GM18517 (cell line): Measurements from ENCODE around the gene LSP1.

ENCODE experiments used
- ATAC-seq: cut with Tn5 transposase; IDR thresholded peaks from one replicate; pipeline ENCODE4 v1.9.1; 2021; ENCODE audit warnings: mild to moderate bottlenecking, moderate library complexity; ENCODE audit not compliant: unreplicated experiment

Gene LSP1

DNA sequence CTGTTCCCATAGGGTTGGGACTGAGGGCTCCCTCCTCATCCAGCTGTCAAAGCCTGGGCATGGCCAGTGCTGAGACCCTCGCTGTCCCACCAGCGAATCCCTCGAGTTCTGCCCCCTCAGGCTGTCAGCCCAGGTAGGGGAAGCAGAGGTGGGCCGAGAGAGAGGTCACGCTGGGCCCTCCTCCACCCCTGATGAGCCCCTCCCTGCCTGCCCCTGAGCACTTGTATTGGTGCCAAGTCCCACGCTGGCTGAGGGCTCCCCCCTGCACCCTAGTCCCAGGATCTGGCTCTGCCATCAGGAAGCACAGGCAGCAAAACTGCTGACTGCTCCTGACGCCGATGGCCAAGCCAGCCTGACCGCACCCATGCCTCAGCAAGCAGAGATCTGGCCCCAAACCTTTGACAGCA lies 35.5 kb downstream of the LSP1 start:
- no peak for ATAC-seq

DNA sequence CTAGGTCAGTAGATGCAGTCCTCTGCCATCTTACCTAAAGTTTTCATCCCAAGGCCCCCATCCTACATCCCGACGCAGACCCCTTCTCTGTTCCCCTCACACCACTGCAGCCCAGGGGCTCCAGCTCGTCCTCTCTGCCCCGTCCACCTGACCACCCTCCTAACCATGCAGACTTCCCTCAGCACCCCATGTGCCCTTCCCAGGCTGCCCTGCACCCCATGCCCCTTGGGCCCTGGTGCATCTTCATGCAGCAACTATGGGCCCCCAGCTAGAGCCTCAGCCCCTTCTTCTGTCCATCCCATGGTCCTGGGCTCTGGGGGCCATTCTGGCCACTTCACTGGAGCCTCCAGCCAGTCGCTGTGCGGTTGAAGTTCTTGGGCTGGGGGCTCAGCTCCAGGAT lies 35.9 kb downstream of the LSP1 start:
- ATAC-seq: no peak

DNA sequence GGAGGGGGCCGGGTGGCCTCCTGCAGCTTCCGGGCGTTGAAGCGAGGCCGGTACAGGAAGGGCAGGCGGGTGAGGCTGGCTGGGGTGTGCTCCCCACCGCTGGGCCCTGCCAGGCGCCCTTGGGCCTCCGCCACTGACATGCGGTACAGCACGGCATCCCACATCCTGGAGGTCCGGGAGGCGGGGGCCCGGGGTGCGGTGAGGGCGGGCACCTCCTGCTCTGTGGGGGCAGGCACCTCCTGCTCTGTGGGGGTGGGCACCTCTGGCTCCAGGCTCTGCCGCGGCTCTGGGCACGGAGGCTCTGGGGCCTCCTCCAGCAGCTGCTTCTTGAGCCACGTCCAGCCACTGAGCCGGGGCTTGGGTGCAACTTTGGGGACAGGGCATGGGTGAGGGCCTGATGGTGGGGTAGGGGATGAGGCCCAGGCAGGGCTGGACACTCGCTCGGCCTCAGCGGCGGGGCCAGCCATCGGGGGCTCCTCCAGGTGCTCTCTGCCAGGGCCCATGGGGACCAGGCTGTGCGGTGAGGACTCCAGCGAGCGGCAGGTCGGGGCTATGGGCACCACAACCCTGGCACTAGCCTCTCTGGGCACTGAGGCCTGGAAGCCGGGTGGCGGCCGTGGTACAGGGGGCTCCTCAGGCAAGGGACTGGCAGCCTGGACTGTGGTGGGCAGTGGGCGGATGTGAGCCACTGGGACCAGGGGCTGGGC lies 36.5 kb downstream of the LSP1 start:
- ATAC-seq: no peak

DNA sequence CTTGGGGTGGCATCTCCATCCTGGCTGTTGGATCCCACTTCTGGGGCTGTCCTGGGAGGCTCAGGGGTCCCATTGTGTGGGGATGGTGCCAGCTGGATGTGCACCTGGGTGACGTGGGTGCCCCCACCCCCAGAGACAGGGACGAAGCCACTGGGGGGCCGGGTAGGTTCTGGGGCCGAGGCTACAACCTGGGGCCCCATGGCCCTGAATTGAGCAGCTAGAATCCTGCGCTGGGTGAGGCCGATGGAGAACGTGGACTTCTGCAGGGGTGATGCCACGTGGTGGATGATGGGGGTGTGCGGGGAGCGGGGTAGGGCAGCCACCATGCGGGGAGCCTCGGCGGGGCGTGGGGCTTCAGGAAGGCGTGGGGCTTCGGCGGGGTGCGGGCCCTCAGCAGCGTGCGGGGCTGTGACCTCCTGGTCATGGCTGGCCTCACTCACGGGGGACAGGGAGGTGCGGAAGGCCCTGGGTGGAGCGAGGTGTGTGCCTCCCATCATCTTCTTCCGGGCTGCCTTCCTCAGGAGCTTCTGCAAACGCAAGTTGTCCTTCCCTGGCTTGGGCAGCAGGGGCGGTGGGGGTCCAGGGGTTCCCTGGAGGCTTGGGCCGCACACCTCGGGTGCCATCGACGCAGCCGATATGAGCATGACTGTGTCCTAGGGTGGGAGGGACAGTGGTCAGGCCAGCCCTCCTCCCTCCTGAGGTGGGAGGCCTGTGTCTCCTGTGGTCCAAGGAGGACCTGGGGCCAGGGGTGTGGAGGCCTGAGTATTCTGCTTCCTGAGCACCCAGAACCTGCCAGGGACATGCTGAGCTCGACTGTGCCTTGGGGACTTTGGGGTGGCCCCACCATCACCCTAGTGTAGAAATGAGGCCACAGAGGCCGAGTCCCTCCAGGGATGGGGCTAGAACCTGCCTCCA lies 37.3 kb downstream of the LSP1 start:
- no peak for ATAC-seq

DNA sequence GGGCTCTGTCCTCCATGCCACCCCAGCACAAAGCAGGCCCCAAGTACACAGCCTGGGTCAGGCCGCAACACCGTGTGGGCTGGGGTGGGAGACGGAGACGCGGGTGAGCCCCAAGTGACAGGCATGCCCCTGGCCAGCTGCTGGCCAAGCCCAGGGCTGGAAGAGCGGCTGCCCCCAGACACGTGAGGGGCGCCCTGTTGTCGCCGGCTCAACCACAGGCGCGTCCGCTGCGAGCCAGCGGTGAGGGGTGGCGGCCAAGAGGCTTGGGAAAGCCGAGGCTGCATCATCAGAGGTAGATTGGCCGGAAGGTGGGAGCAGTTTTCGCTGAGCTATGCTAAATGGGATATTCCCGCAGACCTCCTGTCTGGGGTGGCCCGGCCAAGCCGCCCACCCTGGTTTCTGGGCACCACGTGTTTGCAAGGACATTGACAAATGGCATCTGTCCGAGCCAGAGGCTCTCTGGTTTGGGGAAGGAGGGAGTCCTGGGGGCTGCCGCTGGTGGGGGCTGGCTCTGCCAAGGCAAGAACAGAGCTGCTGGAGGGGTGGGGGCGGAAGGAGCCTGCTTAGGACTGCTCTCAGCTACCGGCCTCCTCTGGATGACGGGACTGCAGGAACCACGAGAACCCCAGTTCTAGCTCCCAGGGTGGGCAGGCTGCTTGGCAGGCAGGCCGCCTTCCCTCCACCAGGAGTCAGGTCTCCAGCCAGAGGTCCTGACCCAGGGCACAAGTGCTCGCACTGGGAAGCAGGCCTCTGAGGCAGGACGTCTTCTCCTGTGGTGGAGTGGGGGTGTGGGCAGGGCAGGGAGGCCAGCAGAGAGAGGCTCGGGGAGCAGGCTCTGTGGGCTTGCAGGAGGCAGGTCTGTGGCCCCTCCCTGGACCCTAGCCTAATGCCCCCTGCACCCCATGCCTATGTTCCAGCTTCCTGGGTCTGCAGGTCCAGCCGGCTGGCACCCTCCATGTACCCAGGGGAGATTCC lies 38.3 kb downstream of the LSP1 start:
- no peak for ATAC-seq

DNA sequence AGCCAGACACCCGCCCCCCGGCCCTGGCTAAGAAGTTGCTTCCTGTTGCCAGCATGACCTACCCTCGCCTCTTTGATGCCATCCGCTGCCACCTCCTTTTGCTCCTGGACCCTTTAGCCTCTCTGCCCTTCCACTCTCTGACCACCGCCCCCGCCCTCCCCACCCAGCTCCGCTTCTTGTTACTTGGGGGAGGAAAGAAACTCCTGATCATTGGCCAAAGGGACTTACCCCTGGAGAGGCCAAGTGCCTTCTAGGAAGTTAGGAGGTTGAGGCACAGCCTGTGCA lies 38.9 kb downstream of the LSP1 start, which contains the start of gene PRR33:
Gene PRR33, minus strand, starts transcription at position 65 of the 285 bp plus-strand sequence. CDS start 1,311 bp downstream, outside the sequence.
- no peak for ATAC-seq

DNA sequence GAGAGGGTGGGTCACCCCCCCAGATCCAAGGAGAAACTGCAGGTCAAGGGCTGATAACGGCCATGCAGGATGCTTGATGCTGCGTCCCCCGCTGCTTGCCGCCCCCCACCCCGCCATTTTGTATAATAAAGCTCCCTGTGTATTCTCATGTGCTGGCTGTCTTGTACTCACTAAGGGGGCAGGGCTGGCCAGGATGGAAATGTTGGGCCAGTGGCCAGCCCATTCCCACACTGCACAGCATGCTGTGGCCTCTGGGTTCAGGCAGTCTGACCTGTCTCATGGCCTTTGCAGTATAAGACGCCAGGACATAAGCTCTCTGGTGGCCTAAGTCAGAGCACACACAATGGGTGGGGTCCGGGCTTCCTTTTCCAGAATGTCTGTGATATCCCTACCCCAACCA lies 39.2 kb downstream of the LSP1 start:
- ATAC-seq: no peak

DNA sequence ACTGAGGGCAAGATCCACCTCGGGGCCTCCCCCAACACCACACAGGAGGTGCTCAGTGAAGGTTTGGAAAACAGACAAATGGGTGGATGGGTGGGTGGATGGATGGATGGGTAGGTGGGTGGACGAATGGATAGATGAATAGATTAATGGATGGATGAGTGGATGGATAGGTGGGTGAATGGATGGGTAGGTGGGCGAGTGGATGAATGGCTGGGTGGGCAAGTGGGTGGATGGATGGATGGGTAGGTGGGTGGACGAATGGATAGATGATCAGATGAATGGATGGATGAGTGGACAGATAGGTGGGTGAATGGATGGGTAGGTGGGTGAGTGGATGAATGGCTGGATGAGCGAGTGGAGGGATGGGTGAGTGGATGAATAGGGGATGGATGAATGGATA lies 39.7 kb downstream of the LSP1 start:
- no peak for ATAC-seq

DNA sequence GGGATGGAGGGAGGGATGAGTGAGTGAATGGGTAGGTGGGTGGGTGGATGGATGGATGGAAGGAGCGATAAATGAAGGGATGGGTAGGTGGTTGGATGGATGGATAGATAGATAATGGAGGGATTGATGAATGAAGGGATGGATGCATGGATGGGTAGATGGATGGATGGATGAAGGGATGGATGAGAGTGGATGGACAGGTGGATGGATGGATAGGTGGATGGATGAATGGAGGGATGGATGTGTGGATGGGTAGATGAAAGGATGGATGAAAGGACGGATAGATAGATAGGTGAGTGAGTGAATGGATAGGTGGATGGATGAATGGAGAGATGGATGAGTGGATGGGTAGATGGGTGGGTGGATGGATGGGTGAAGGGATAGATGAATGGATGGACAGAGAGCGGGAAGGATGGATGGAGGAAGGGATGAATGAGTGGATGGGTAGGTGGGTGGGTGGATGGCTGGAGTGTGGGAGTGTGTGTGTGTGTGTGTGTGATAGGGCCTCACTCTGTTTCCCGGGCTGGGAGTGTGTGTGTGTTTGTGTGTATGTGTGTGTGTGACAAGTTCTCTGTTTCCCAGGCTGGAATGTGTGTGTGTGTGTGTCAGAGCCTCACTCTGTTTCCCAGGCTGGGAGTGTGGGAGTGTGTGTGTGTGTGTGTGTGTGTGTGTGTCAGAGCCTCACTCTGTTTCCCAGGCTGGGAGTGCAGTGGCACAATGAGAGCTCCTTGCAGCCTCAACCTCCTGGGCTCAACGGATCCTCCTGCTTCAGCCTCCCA lies 40.9 kb downstream of the LSP1 start:
- ATAC-seq: no peak

DNA sequence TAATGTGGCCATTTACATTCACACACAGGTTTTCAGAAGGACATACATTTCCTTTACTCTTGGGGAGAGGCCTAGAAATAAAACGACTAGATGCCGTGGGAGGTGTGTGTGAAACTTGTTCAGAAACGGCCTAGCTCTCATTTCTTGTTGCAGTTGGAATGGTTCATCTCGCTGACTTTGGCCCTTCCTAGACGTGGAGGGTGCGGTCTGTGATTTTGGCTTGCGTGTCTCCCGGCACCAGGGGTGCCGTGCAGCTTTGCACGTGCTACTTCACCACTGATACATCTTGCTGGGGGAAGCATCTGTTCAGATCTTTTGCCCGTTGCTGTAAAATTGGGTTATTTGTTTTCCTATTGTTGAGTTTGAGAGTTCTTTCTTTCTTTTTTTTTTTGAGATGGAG lies 41.9 kb downstream of the LSP1 start:
- ATAC-seq: no peak

DNA sequence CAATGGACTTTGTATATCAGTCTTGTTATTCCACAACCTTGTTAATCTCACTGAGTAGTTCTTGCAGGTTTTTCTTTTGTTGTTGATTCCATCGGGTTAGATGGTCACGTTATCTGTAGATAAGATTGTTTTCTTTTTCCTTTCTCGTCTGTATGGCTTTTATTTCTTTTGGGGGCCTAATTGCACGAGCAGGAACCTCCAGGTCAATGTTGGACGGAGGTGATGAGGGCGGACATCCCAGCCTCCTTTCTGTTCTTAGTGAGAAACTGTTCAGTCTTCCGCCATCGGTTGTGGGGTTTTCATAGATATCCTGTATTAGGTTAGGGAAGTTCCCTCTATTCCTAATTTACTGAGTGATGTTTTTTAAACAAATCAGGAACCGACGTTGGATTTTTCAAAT lies 43.6 kb downstream of the LSP1 start:
- no peak for ATAC-seq

DNA sequence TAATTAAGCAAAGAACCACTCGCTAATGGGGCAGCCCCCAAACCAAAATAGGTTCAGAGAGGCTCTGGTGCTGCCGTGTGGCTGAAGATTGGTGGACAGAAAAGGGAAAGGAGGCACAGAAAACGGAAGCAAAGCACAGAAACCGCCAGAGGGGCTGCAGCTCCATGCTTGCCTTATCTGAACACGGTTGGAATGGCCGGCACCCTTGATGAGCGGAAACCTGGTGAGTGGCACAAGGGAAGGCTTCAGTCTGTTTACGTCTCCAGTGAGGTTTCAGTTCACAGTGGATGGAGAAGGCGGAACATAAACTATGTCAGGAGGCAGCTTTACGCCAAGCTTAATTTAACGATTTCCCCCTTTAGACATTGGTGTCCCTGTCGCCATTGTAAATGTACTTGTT lies 44.0 kb downstream of the LSP1 start:
- ATAC-seq: no peak

DNA sequence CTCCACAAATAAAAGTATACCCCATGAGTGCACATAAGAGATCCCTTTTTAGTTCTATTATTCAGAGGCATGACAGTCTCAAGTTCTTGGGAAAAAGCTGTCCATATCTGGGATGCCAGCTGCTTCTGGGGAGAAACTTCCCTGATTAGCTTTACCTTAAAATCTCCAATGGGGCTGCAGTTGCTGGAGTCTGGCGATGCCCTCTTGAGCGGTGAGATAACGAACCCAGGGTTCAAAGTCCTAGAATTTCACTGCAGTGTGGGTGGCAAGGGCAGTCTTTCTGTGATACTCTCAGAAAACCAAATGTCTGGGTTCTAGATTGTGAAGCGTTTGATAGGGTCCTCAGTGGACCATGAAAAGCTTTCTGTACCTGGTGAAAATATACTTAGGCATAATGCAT lies 46.2 kb downstream of the LSP1 start:
- no peak for ATAC-seq

DNA sequence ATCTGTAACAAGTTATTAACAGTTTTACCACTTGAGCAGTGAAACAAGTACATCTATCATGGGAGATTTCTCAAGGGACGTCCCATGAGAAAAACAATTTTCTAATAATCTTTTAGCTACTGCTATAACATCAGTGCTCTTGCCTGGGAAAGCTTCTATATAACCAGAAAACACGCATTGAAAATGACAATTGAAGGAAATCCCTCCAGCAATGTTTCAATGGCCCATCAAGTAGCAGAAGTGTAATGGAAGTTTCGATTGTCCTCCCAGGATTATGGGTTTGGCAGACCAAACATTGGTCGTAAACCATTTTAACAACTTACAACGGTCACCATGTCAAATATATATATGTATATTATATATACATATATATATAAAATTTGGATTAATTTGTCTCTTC lies 46.8 kb downstream of the LSP1 start:
- no peak for ATAC-seq

DNA sequence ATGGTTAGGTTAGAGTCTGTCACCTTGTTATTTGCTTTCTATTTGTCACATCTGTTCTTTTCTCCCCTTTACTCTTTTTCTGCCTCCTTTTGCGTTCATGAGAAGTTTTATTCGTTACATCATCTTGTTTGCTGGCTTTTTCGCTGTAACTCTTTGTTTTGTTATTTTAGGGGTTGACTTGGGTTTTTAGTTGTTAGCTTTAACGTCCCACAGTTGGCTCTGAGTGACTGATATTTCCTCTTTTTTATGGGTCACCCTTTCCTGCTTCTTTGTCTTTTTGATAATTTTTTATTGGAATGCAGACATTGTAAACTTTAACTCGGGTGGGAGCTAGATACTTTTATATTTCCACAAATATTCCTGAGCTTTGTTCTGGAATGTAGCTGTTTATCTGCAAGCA lies 53.3 kb downstream of the LSP1 start:
- ATAC-seq: no peak

DNA sequence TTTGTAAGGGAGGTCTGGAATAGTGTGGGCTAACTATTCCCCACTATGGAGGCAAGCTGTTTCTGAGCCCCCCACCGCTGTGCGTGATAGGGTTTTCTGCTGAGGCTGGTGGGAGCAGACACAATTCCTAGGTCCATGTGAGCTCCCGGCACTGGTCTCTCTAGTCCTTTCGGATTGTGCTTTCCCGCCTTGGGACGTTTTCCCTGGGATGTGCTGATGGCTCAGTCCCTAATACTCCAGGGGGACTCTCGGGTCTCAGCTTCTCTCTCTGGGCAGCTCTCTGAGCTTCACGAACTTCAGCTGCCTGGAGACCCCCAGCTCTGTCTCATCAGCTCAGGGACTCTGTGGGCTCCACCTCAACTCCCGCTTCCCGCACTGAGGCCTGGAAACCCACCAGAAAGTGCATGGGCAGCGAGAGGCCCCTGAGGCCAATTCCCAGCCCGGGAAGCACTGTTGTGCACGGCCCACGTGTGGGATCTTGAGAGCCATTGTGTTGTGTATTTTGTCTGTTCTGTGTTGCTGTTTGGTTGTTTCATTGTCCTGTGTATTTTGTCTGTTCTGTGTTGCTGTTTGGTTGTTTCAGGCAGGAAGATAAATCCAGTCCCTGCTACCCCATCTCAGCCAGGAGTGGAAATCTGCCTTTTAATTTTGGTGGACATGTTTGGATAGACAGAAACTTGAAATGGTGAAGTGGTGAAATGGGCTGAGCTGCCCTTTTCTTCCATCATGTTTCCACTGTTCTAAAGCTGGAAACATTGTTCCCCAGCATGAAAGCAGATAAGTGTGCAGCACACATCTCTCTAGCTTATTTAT lies 53.9 kb downstream of the LSP1 start:
- ATAC-seq: no peak

DNA sequence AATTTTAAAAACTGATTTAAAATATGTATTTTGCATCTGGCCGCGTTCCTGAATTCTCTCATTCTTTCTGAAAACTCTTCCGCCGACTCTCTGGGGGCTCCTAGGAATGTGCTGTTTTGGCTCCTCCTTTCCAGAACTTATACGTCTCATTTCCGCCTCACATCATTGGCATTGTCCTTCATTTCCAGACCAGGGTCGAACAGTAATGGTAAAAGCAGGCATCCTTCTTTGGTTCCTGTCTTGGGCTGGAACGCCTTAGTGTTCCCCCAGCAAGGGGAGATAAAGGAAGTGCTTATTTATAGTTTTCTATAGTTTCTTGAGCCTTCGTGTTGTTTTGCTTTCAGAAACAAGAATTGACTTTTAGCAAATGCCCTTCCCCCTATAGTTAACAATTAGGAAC lies 55.7 kb downstream of the LSP1 start:
- no peak for ATAC-seq

DNA sequence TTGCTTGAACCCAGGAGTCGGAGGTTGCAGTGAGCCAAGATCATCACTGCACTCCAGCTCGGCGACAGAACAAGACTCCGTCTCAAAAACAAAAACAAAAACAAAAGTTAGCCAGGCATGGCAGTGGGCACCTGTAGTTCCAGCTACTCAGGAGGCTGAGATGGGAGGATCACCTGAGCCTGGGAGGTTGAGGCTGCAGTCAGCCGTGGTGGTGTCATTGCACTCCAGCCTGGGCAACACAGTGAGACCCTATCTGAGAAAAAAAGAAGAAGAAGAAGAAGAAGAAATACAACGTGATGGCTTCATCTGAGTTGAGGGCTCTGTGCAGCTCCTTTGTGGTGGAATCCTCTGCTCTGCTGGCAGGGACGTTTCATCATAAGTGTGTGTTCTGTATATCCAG lies 56.6 kb downstream of the LSP1 start:
- no peak for ATAC-seq

DNA sequence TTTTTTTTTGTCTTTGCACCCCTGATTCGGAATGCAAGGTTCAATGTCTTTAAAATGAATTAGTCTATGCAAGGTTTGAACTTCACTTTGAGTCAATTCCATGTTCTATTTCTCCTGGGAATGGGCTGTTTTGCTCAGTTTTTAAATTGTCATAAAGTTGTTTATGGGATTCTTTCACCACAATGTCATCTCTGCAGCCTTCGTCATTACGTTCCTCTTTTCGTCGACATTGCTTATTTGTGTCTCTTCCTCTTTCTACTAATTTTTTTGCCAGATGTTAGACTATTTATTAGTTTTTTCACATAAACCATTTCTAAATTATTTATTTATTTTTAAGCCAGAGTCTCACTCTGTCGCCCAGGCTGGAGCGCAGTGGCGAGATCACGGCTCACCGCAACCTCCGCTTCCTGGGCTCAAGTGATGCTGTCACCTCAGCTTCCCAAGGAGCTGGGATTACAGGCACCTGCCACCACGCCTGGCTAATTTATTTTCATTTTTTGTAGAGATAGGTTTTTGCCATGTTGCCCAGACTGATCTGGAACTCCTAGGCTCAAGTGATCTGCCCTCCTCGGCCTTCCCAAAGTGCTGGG lies 59.5 kb downstream of the LSP1 start:
- ATAC-seq: no peak
